Measurements from ENCODE around the gene HOXC13. TPM values are rescaled to one million over a fixed set of nuclear protein-coding genes. Genes with fewer than 3 reads are reported as not detected.

The HOXC13 gene
- total and polyA plus RNA-seq, 2 of the 13 experiments (the other 11 are each of a cell fraction or from before 2014, with no cell fraction given) = 0.07 TPM; not detected in 1

- TF ChIP-seq AFF4 (CRISPR knock-in tag; IDR thresholded peaks at IDR 0.05) = no peak
- TF ChIP-seq CREM (IDR thresholded peaks at IDR 0.05) = peak; percentile 76
- TF ChIP-seq CREM (CRISPR knock-in tag; IDR thresholded peaks at IDR 0.05) = no peak
- peak; percentile 97 for TF ChIP-seq CREB1 (IDR thresholded peaks at IDR 0.05)
- TF ChIP-seq CREB1 (CRISPR knock-in tag; IDR thresholded peaks at IDR 0.05) = peak; percentile 38; the same call in 1 of the 2 replicates
- TF ChIP-seq TAF1 (CRISPR knock-in tag; IDR thresholded peaks at IDR 0.05) = no peak
- TF ChIP-seq ZNF234 (CRISPR knock-in tag; conservative IDR thresholded peaks at IDR 0.05) = no peak
- TF ChIP-seq, protein P1, sequence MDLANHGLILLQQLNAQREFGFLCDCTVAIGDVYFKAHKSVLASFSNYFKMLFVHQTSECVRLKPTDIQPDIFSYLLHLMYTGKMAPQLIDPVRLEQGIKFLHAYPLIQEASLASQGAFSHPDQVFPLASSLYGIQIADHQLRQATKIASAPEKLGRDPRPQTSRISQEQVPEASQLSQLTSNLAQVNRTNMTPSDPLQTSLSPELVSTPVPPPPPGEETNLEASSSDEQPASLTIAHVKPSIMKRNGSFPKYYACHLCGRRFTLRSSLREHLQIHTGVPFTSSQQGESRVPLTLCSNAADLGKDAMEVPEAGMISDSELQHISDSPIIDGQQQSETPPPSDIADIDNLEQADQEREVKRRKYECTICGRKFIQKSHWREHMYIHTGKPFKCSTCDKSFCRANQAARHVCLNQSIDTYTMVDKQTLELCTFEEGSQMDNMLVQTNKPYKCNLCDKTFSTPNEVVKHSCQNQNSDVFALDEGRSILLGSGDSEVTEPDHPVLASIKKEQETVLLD (CRISPR knock-in tag; IDR thresholded peaks at IDR 0.05; ENCODE audit: low read depth) = no peak
- TF ChIP-seq ATF3 (CRISPR knock-in tag; IDR thresholded peaks at IDR 0.05) = 0 out of 2 replicates have a peak, but pooled peaks have one; percentile 33
- 0 out of 4 replicates have a peak, but pooled peaks of 1 of the 2 experiments have one; percentile 47 for TF ChIP-seq HMGXB4 (CRISPR knock-in tag; IDR thresholded peaks at IDR 0.05; ENCODE audit: borderline replicate concordance in 1 of 2, low read depth in 1 of 2)
- no peak for TF ChIP-seq SMARCC2 (IDR thresholded peaks at IDR 0.05)
- TF ChIP-seq IRF1 (CRISPR knock-in tag; IDR thresholded peaks at IDR 0.05; ENCODE audit: low read depth) = no peak
- no peak for TF ChIP-seq ZNF770 (CRISPR knock-in tag; IDR thresholded peaks at IDR 0.05)
- TF ChIP-seq, protein P2, sequence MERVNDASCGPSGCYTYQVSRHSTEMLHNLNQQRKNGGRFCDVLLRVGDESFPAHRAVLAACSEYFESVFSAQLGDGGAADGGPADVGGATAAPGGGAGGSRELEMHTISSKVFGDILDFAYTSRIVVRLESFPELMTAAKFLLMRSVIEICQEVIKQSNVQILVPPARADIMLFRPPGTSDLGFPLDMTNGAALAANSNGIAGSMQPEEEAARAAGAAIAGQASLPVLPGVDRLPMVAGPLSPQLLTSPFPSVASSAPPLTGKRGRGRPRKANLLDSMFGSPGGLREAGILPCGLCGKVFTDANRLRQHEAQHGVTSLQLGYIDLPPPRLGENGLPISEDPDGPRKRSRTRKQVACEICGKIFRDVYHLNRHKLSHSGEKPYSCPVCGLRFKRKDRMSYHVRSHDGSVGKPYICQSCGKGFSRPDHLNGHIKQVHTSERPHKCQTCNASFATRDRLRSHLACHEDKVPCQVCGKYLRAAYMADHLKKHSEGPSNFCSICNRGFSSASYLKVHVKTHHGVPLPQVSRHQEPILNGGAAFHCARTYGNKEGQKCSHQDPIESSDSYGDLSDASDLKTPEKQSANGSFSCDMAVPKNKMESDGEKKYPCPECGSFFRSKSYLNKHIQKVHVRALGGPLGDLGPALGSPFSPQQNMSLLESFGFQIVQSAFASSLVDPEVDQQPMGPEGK (CRISPR knock-in tag; IDR thresholded peaks at IDR 0.05) = 0 out of 2 replicates have a peak, but pooled peaks have one; percentile 29
- peak; percentile 76 for TF ChIP-seq RAD21 (CRISPR knock-in tag; IDR thresholded peaks at IDR 0.05)
Measured at GRCh38 chr12:53984901-53985691, 46.5 kb downstream of the HOXC13 start, which contains the start of gene HOXC10 (continued).

All from HepG2 (cell line).